K562 (cell line): ENCODE data around the gene SORCS2.
A peak's percentile ranks its signal among the peaks of the same experiment; 100 is the strongest.

Source experiments
- CTCF ChIP-seq, 3 experiments: IDR thresholded peaks in 2 of 3; conservative IDR thresholded peaks in 1 of 3; 2 replicates each; pipeline ENCODE4 v1.5.1; 2011 to 2012; ENCODE audit warnings: low read length in 3 of 3, mild to moderate bottlenecking in 3 of 3, control low read depth in 2 of 3, improper control_type of control experiment in 1 of 3, inconsistent platforms in 1 of 3, low read depth in 1 of 3, mixed read lengths in 1 of 3, moderate library complexity in 1 of 3; ENCODE audit not compliant: insufficient read depth in 2 of 3
- ESRRA ChIP-seq: fragments of 450-650 bp; IDR thresholded peaks from 2 replicates; pipeline ENCODE4 v1.6.1; 2014; ENCODE audit warnings: low read depth, mild to moderate bottlenecking, moderate library complexity, borderline replicate concordance
- HNRNPUL1 ChIP-seq: fragments of 200-400 bp; formaldehyde crosslinking; IDR thresholded peaks from 2 replicates; pipeline ENCODE4 v1.6.1; 2017; ENCODE audit warnings: low read length
- KDM2B ChIP-seq: fragments of 250-450 bp; sonication (Bioruptor Pico); IDR thresholded peaks from 2 replicates; pipeline ENCODE4 v1.8.0; 2021; ENCODE audit warnings: mild to moderate bottlenecking, moderate library complexity
- SREBF1 ChIP-seq: fragments of 150-350 bp; IDR thresholded peaks from 2 replicates; pipeline ENCODE4 v1.6.1; 2014; ENCODE audit warnings: antibody characterized with exemption, low read depth, low read length, borderline replicate concordance
- ZFX ChIP-seq: sonication (generic); formaldehyde crosslinking; IDR thresholded peaks from 2 replicates; pipeline ENCODE4 v1.8.0; 2022; ENCODE audit warnings: mild to moderate bottlenecking, missing genetic modification reagents, moderate library complexity
- ZNF197 ChIP-seq: fragments of 200-800 bp; sonication (Bioruptor generic); IDR thresholded peaks from 2 replicates; pipeline ENCODE4 v1.6.1; 2016; ENCODE audit warnings: low read depth, missing genetic modification characterization, missing compliant biosample characterization
- ZNF830 ChIP-seq: fragments of 250-450 bp; sonication (Bioruptor Pico); IDR thresholded peaks from 2 replicates; pipeline ENCODE4 v1.5.0; 2021; ENCODE audit warnings: mild to moderate bottlenecking

GRCh38 chr4:7753931-7754465, 561.7 kb downstream of the SORCS2 start:
- TF ChIP-seq CTCF (IDR thresholded peaks at IDR 0.05 in 2 of 3, conservative IDR thresholded peaks at IDR 0.05 in 1 of 3; ENCODE audit: insufficient read depth in 2 of 3, low read depth in 1 of 3, low read length in 3 of 3): no peak
- no peak for TF ChIP-seq ZNF830 (CRISPR knock-in tag)
- TF ChIP-seq ESRRA: no peak
- TF ChIP-seq HNRNPUL1: no peak
- TF ChIP-seq KDM2B: no peak
- TF ChIP-seq ZFX (CRISPR knock-in tag): peak; percentile 90
- TF ChIP-seq SREBF1: no peak
- no peak for TF ChIP-seq ZNF197 (CRISPR knock-in tag)
